ENCODE measurements around the gene ZRANB1.
A peak's percentile ranks its signal among the peaks of the same experiment; 100 is the strongest.

ZRANB1 gene

GRCh38 chr10:125001313-125002046, 59.6 kb downstream of the ZRANB1 start:
- no peak for DNase-seq (ENCODE audit: low read depth)
- no peak overlapping the region for H3K4me3 ChIP-seq (ENCODE audit: low read depth, low read length)

GRCh38 chr10:125002047-125002422, 60.1 kb downstream of the ZRANB1 start:
- no peak overlapping the region for H3K4me3 ChIP-seq (ENCODE audit: low read depth, low read length)
- no peak for DNase-seq (ENCODE audit: low read depth)

GRCh38 chr10:125002423-125003145, 60.7 kb downstream of the ZRANB1 start:
- H3K4me3 ChIP-seq (ENCODE audit: low read depth, low read length), result no peak overlapping the region
- no peak for DNase-seq (ENCODE audit: low read depth)

- no peak overlapping the region for H3K4me3 ChIP-seq (ENCODE audit: low read depth, low read length)
Measured at GRCh38 chr10:125003146-125003900, 61.4 kb downstream of the ZRANB1 start.

GRCh38 chr10:125003901-125004467, 62.1 kb downstream of the ZRANB1 start:
- DNase-seq (ENCODE audit: low read depth), result no peak
- no peak overlapping the region for H3K4me3 ChIP-seq (ENCODE audit: low read depth, low read length)

More at GRCh38 chr10:125003146-125003900, 61.4 kb downstream of the ZRANB1 start:
- no peak for DNase-seq (ENCODE audit: low read depth)

- H3K4me3 ChIP-seq (ENCODE audit: low read depth, low read length), result no peak overlapping the region
- DNase-seq (ENCODE audit: low read depth), result no peak
Measured at GRCh38 chr10:125004571-125005311, 62.8 kb downstream of the ZRANB1 start.

- no peak overlapping the region for H3K4me3 ChIP-seq (ENCODE audit: low read depth, low read length)
- no peak for DNase-seq (ENCODE audit: low read depth)
Measured at GRCh38 chr10:125005312-125006187, 63.6 kb downstream of the ZRANB1 start.

- DNase-seq (ENCODE audit: low read depth), result no peak
- no peak overlapping the region for H3K4me3 ChIP-seq (ENCODE audit: low read depth, low read length)
Measured at GRCh38 chr10:125006188-125006680, 64.3 kb downstream of the ZRANB1 start.

GRCh38 chr10:125006921-125007426, 65.1 kb downstream of the ZRANB1 start:
- peak; percentile 55 for DNase-seq (ENCODE audit: low read depth)
- H3K4me3 ChIP-seq (ENCODE audit: low read depth, low read length), result no peak overlapping the region

- DNase-seq (ENCODE audit: low read depth), result no peak
- H3K4me3 ChIP-seq (ENCODE audit: low read depth, low read length), result no peak overlapping the region
Measured at GRCh38 chr10:125007436-125007835, 65.5 kb downstream of the ZRANB1 start.

- DNase-seq (ENCODE audit: low read depth), result no peak
- no peak overlapping the region for H3K4me3 ChIP-seq (ENCODE audit: low read depth, low read length)
Measured at GRCh38 chr10:125008689-125009638, 67.0 kb downstream of the ZRANB1 start.

GRCh38 chr10:125009661-125010161, 67.8 kb downstream of the ZRANB1 start:
- H3K4me3 ChIP-seq (ENCODE audit: low read depth, low read length), result no peak overlapping the region
- no peak for DNase-seq (ENCODE audit: low read depth)

GRCh38 chr10:125010362-125010761, 68.4 kb downstream of the ZRANB1 start:
- no peak overlapping the region for H3K4me3 ChIP-seq (ENCODE audit: low read depth, low read length)
- DNase-seq (ENCODE audit: low read depth), result no peak

GRCh38 chr10:125011171-125011925, 69.4 kb downstream of the ZRANB1 start:
- H3K4me3 ChIP-seq (ENCODE audit: low read depth, low read length), result no peak overlapping the region
- no peak for DNase-seq (ENCODE audit: low read depth)

GRCh38 chr10:125011926-125012705, 70.2 kb downstream of the ZRANB1 start:
- DNase-seq (ENCODE audit: low read depth), result no peak
- H3K4me3 ChIP-seq (ENCODE audit: low read depth, low read length), result no peak overlapping the region
